Measurements from ENCODE around the gene ICAM1. TPM values are rescaled to one million over a fixed set of nuclear protein-coding genes. Genes with fewer than 3 reads are reported as not detected.

Gene ICAM1
- total and polyA plus RNA-seq, 10 of the 15 experiments (the other 5 are each of a cell fraction or from before 2014, with no cell fraction given) = 7.6 to 115 (median 60.2) TPM

DNA sequence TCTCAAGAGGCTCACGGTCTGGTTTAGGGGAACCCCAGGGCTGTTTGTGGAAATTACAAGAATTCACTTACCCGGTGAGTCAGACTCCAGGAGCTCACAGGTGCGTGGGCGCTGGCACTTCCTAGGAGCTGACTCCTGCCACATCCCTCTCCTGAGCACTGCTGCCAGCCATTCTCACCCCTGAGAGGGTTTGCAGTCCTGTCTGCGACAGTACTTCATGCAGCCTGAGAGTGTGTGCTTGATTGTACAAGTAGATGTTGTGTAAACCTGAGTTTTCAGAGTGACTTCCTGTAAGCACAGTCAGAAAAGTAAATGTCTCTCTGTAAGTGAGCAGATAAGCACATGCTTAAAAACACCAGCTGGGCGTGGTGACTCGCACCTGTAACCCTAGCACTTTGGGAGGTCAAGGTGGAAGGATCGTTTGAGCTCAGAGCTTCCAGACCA lies 10.8 kb upstream of the ICAM1 start (continued):
- TF ChIP-seq, protein P1, sequence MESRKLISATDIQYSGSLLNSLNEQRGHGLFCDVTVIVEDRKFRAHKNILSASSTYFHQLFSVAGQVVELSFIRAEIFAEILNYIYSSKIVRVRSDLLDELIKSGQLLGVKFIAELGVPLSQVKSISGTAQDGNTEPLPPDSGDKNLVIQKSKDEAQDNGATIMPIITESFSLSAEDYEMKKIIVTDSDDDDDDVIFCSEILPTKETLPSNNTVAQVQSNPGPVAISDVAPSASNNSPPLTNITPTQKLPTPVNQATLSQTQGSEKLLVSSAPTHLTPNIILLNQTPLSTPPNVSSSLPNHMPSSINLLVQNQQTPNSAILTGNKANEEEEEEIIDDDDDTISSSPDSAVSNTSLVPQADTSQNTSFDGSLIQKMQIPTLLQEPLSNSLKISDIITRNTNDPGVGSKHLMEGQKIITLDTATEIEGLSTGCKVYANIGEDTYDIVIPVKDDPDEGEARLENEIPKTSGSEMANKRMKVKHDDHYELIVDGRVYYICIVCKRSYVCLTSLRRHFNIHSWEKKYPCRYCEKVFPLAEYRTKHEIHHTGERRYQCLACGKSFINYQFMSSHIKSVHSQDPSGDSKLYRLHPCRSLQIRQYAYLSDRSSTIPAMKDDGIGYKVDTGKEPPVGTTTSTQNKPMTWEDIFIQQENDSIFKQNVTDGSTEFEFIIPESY (IDR thresholded peaks at IDR 0.05) = no peak
- no peak for TF ChIP-seq GATAD2B (conservative IDR thresholded peaks at IDR 0.05; ENCODE audit: low read depth)
- peak; percentile 50; the same call in 1 of the 2 replicates for TF ChIP-seq EED (IDR thresholded peaks at IDR 0.05; ENCODE audit: low read depth)
- no peak for TF ChIP-seq SIN3A (IDR thresholded peaks at IDR 0.05; ENCODE audit: low read depth, low read length)
- no peak for TF ChIP-seq NR2C2 (IDR thresholded peaks at IDR 0.05; ENCODE audit: borderline replicate concordance, control insufficient read depth, insufficient read length, low read depth)
- no peak for TF ChIP-seq SMARCA5 (IDR thresholded peaks at IDR 0.05)
- no peak for TF ChIP-seq ZNF622 (IDR thresholded peaks at IDR 0.05)
- no peak for TF ChIP-seq ZNF24 (IDR thresholded peaks at IDR 0.05)
- TF ChIP-seq ZNF217 (IDR thresholded peaks at IDR 0.05) = no peak
- TF ChIP-seq, protein P2, sequence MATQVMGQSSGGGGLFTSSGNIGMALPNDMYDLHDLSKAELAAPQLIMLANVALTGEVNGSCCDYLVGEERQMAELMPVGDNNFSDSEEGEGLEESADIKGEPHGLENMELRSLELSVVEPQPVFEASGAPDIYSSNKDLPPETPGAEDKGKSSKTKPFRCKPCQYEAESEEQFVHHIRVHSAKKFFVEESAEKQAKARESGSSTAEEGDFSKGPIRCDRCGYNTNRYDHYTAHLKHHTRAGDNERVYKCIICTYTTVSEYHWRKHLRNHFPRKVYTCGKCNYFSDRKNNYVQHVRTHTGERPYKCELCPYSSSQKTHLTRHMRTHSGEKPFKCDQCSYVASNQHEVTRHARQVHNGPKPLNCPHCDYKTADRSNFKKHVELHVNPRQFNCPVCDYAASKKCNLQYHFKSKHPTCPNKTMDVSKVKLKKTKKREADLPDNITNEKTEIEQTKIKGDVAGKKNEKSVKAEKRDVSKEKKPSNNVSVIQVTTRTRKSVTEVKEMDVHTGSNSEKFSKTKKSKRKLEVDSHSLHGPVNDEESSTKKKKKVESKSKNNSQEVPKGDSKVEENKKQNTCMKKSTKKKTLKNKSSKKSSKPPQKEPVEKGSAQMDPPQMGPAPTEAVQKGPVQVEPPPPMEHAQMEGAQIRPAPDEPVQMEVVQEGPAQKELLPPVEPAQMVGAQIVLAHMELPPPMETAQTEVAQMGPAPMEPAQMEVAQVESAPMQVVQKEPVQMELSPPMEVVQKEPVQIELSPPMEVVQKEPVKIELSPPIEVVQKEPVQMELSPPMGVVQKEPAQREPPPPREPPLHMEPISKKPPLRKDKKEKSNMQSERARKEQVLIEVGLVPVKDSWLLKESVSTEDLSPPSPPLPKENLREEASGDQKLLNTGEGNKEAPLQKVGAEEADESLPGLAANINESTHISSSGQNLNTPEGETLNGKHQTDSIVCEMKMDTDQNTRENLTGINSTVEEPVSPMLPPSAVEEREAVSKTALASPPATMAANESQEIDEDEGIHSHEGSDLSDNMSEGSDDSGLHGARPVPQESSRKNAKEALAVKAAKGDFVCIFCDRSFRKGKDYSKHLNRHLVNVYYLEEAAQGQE (IDR thresholded peaks at IDR 0.05; ENCODE audit: low read depth, low read length) = no peak
- TF ChIP-seq BHLHE40 (IDR thresholded peaks at IDR 0.05; ENCODE audit: borderline replicate concordance in 1 of 2, low read depth in 2 of 2, low read length in 1 of 2) = no peak
- no peak for TF ChIP-seq RFX5 (IDR thresholded peaks at IDR 0.05; ENCODE audit: low read depth, low read length)
- no peak for TF ChIP-seq TARDBP (IDR thresholded peaks at IDR 0.05; ENCODE audit: borderline replicate concordance)
- TF ChIP-seq CBFB (IDR thresholded peaks at IDR 0.05; ENCODE audit: low read depth) = no peak; the same call in 1 of the 2 replicates
- TF ChIP-seq, protein P3, sequence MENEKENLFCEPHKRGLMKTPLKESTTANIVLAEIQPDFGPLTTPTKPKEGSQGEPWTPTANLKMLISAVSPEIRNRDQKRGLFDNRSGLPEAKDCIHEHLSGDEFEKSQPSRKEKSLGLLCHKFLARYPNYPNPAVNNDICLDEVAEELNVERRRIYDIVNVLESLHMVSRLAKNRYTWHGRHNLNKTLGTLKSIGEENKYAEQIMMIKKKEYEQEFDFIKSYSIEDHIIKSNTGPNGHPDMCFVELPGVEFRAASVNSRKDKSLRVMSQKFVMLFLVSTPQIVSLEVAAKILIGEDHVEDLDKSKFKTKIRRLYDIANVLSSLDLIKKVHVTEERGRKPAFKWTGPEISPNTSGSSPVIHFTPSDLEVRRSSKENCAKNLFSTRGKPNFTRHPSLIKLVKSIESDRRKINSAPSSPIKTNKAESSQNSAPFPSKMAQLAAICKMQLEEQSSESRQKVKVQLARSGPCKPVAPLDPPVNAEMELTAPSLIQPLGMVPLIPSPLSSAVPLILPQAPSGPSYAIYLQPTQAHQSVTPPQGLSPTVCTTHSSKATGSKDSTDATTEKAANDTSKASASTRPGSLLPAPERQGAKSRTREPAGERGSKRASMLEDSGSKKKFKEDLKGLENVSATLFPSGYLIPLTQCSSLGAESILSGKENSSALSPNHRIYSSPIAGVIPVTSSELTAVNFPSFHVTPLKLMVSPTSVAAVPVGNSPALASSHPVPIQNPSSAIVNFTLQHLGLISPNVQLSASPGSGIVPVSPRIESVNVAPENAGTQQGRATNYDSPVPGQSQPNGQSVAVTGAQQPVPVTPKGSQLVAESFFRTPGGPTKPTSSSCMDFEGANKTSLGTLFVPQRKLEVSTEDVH (IDR thresholded peaks at IDR 0.05; ENCODE audit: low read depth, partially characterized antibody) = no peak
- peak; percentile 52; the same call in 1 of the 2 replicates for TF ChIP-seq POLR2A (IDR thresholded peaks at IDR 0.05; ENCODE audit: low read depth, low read length)
- no peak for TF ChIP-seq RBBP5 (conservative IDR thresholded peaks at IDR 0.05)
- TF ChIP-seq RAD21 (IDR thresholded peaks at IDR 0.05; ENCODE audit: insufficient read depth, low read depth, low read length) = no peak
- TF ChIP-seq SUZ12 (IDR thresholded peaks at IDR 0.05; ENCODE audit: unreplicated experiment) = no peak
- TF ChIP-seq, protein P4, sequence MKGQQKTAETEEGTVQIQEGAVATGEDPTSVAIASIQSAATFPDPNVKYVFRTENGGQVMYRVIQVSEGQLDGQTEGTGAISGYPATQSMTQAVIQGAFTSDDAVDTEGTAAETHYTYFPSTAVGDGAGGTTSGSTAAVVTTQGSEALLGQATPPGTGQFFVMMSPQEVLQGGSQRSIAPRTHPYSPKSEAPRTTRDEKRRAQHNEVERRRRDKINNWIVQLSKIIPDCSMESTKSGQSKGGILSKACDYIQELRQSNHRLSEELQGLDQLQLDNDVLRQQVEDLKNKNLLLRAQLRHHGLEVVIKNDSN (IDR thresholded peaks at IDR 0.05; ENCODE audit: borderline replicate concordance, extremely low read length, insufficient read depth, low read depth, low read length) = no peak
- TF ChIP-seq BACH1 (IDR thresholded peaks at IDR 0.05; ENCODE audit: borderline replicate concordance) = no peak
- no peak for TF ChIP-seq KAT2A (conservative IDR thresholded peaks at IDR 0.05; ENCODE audit: control insufficient read depth, low read depth, low read length)
- TF ChIP-seq, protein P5, sequence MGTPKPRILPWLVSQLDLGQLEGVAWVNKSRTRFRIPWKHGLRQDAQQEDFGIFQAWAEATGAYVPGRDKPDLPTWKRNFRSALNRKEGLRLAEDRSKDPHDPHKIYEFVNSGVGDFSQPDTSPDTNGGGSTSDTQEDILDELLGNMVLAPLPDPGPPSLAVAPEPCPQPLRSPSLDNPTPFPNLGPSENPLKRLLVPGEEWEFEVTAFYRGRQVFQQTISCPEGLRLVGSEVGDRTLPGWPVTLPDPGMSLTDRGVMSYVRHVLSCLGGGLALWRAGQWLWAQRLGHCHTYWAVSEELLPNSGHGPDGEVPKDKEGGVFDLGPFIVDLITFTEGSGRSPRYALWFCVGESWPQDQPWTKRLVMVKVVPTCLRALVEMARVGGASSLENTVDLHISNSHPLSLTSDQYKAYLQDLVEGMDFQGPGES (IDR thresholded peaks at IDR 0.05) = no peak

Data from GM12878 (cell line).